OCI-LY1 (cell line): ENCODE measurements around the gene BSPRY.

Source experiments
- EZH2 ChIP-seq: fragments of 200-600 bp; sonication (generic), shearing (Covaris generic); IDR thresholded peaks from 2 replicates; pipeline ENCODE4 v1.8.0; 2017; ENCODE audit warnings: borderline replicate concordance, mixed run types, mild to moderate bottlenecking, antibody characterized with exemption, low read length, moderate library complexity, mixed read lengths
- TF ChIP-seq, protein P1 (sequence below): fragments of 200-600 bp; sonication (generic), shearing (Covaris generic); IDR thresholded peaks from 2 replicates; pipeline ENCODE4 v1.5.1; 2017; ENCODE audit warnings: mild to moderate bottlenecking, antibody characterized with exemption, low read length, moderate library complexity, mixed read lengths

DNA sequence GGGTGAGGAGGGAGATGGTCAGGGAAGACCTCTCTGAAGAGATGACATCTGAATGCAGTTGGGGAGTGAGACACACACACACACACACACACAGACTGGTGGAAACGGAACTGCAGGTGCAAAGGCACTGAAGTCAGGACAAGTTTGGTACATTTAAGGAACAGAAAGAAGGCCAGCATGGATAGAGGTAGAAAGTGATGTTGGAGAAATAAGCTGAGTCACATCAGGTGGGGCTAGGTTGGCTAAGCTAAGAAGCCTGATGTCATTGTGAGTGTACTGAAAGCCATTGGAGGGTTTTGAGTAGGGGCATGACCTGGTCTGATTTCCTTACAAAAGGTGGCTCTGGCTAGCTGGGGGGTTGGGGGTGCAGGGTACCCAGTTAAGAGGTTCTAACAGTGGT lies 3.1 kb downstream of the BSPRY start:
- TF ChIP-seq, protein P1, sequence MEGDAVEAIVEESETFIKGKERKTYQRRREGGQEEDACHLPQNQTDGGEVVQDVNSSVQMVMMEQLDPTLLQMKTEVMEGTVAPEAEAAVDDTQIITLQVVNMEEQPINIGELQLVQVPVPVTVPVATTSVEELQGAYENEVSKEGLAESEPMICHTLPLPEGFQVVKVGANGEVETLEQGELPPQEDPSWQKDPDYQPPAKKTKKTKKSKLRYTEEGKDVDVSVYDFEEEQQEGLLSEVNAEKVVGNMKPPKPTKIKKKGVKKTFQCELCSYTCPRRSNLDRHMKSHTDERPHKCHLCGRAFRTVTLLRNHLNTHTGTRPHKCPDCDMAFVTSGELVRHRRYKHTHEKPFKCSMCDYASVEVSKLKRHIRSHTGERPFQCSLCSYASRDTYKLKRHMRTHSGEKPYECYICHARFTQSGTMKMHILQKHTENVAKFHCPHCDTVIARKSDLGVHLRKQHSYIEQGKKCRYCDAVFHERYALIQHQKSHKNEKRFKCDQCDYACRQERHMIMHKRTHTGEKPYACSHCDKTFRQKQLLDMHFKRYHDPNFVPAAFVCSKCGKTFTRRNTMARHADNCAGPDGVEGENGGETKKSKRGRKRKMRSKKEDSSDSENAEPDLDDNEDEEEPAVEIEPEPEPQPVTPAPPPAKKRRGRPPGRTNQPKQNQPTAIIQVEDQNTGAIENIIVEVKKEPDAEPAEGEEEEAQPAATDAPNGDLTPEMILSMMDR, result no peak
- no peak for TF ChIP-seq EZH2
